OCI-LY3 (cell line): Measurements from ENCODE around the gene PTPN6.

Source experiments
- CTCF ChIP-seq: fragments of 200-600, 300-600 bp; sonication (generic); IDR thresholded peaks from 2 replicates; pipeline ENCODE4 v1.5.1; 2014; ENCODE audit warnings: antibody characterized with exemption, low read length, low read depth
- EZH2phosphoT487 ChIP-seq: fragments of 200-600 bp; shearing (Covaris generic); IDR thresholded peaks from 2 replicates; pipeline ENCODE4 v1.6.1; 2018; ENCODE audit warnings: antibody characterized with exemption, mixed run types, low read depth

- TF ChIP-seq CTCF: no peak
- no peak for TF ChIP-seq EZH2phosphoT487
Measured at GRCh38 chr12:6978611-6979011, 27.5 kb downstream of the PTPN6 start.
